Coronary artery (tissue), 2 donors: ENCODE measurements around the gene HEG1.

Experiments used
- DNase-seq: peaks from one replicate; pipeline ENCODE4 v3.0.0-alpha.2; 2017; ENCODE audit warnings: low spot score
- H3K27ac ChIP-seq, 2 donors: fragments of 200-600 bp; sonication (generic); one replicate each; pipeline ENCODE4 v1.5.1; 2016 to 2019
- H3K4me3 ChIP-seq: fragments of 200-600 bp; sonication (generic); 2 replicates; pipeline ENCODE4 v1.5.1; 2016; ENCODE audit warnings: mild to moderate bottlenecking, moderate library complexity
- TF ChIP-seq, protein P1 (sequence below): fragments of 200-600 bp; sonication (generic); IDR thresholded peaks from one replicate; pipeline ENCODE4 v1.5.1; 2019; ENCODE audit warnings: antibody characterized with exemption

HEG1 gene

DNA sequence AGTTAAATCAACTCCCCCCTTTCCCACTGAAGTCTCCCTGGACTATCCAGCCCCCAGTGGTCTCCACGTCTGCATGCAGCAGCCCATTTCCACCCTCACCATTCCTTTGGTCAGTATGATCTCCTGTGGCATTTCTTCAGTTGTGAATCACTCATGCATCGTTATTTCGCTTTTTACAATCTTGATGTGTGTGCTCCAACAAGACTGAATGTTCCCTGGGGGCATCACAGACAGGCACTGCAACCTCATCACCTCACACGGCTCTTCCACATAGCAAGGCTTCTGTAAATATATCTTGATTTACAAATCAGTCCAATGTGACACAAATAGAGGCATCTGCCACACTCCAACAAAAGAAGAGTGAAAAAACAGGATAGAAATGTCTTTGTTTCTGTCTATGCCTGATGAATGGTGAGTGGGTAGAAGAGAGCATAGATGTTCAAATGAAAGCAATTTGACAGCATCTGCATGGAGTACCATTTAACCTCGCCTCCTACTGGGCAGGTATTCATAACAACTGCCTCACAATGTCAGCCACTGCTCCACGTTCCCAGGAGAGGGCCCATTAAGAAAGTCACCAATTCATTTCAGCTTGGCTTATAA lies 5.2 kb downstream of the HEG1 start:
- H3K4me3 ChIP-seq = no peak overlapping the region
- no peak for DNase-seq
- TF ChIP-seq, protein P1, sequence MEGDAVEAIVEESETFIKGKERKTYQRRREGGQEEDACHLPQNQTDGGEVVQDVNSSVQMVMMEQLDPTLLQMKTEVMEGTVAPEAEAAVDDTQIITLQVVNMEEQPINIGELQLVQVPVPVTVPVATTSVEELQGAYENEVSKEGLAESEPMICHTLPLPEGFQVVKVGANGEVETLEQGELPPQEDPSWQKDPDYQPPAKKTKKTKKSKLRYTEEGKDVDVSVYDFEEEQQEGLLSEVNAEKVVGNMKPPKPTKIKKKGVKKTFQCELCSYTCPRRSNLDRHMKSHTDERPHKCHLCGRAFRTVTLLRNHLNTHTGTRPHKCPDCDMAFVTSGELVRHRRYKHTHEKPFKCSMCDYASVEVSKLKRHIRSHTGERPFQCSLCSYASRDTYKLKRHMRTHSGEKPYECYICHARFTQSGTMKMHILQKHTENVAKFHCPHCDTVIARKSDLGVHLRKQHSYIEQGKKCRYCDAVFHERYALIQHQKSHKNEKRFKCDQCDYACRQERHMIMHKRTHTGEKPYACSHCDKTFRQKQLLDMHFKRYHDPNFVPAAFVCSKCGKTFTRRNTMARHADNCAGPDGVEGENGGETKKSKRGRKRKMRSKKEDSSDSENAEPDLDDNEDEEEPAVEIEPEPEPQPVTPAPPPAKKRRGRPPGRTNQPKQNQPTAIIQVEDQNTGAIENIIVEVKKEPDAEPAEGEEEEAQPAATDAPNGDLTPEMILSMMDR = no peak
- H3K27ac ChIP-seq = peak overlapping the region in 1 of 2 donors; percentile 15

DNA sequence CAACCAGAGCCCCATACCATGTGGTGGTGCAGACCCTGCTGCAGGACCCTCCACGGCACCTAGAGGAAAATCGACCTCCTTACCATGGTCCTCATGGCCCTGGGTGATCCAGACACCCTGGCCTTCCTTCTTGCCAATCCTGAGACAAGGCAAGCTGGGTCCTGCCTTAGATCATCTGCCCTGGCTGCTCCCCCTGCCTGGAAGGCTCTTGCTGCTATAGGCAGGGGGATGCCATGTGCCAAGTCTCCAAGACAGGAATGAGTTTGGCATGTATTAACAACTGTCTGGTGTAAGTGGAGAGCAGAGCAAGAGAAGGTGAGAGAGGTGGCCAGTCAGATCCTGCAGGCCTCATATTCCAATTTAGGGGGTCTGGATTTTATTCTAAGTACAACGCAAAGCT lies 7.5 kb downstream of the HEG1 start:
- TF ChIP-seq, protein P1 = no peak
- H3K27ac ChIP-seq = no peak overlapping the region
- no peak for DNase-seq
- no peak overlapping the region for H3K4me3 ChIP-seq

DNA sequence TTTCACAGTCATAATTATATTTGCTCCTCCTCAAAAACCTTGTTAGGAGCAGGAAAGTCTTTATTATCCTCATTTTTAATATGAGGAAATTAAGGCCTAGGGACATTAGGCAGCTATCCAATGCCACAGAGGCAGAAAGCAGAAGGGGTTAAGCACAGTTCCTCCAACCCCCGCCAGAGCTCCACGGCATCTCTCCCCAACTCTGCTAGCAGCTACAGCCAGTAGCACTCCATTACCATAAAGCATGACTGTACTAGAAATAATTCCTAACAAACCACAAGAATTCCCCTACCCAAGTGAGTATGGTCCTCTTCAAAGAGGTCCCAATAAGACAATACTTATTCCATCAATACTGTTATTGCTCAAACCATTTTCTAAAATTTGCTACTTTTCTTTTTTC lies 9.8 kb downstream of the HEG1 start:
- TF ChIP-seq, protein P1 = no peak
- H3K4me3 ChIP-seq = no peak overlapping the region
- no peak for DNase-seq
- H3K27ac ChIP-seq = peak overlapping the region in 1 of 2 donors; percentile 87

DNA sequence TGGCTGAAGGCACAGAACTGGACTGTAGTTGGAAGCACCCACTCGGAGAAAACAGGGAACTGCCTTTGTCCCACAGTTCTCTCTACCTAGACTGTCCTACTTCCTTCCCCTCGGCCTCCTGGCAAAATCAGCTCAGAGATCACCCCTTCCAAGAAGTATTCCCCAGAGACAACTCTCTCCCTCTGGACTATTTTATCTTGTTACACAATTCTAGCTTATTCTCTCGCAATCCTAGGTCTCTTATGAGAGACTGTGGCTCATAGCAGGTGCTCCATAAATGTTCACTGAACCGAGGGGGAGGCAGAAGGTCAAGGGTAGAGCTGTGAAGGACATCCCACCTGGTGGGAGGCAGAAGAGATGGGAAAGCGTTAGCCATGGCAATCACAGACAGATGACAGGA lies 10.6 kb downstream of the HEG1 start:
- H3K4me3 ChIP-seq = no peak overlapping the region
- TF ChIP-seq, protein P1 = no peak
- DNase-seq = no peak
- peak overlapping the region in 1 of 2 donors; percentile 87 for H3K27ac ChIP-seq

DNA sequence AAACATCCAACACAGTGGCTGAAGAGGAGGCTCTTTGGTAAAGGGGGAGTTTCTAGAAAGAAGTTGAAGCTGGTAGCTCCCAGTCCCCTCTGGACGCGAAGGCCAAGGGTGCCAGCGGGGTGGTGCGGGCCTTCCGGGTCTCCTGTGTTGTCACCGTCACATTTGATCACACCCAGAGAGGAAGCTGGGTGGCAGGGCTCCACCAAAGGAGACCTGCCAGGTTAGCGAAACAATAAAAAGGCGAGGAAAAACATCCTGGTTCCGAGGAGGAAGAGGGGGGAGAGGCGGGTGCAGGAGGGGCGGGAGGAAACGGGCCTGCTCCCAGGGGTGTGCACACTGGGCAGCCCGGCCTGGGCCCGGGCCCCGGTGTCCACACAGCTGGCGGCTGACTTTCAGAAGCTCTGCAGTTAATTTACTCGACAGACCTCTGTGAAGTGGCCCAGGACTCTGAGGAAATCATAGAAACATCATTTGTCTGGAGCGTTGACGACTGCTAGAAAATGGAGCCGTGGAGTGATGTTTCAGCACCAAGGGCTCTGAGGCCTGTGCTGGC lies 12.1 kb downstream of the HEG1 start:
- H3K4me3 ChIP-seq = no peak overlapping the region

DNA sequence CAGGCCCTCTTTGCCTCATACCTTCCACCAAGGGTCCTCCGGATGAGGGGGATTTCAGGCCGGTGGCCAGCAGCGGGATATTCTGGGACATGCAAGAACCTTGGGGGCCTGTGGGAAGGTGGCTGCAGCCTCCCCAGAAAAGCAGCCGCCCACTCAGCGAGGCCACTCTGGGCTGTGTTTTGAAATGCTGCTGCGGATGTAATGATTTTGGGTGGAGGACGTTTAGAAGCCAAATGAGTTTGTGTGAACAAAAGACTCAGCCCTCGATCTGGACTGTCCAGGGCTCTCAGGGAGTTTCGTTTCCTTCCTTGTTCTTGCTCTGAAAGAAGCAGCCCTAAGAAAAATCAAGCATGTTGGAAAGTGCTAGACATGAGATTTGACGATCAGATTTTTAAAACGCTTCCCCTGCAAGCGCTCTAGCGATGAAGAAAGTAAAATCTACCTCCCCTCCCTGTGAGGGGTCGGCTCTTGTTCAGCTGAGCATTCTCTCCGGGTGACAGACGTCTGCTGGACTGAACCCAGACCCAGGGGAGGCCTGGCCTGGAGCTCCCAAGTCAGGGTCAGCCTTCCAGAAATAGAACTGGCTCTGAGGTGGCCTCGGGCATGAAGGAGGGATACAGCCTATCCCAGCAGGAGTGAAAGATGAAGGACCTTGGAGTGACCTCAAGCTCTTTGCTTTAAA lies 12.9 kb downstream of the HEG1 start:
- H3K4me3 ChIP-seq = peak overlapping the region; percentile 59
- TF ChIP-seq, protein P1 = no peak
- DNase-seq = peak; percentile 82
- peak overlapping the region; percentile 77 to 87 for H3K27ac ChIP-seq

More for the DNA sequence above, 12.1 kb downstream of the HEG1 start:
- TF ChIP-seq, protein P1 = no peak
- H3K27ac ChIP-seq = peak overlapping the region; percentile 77 to 87
- peak; percentile 61 for DNase-seq
